ENCODE data around the gene ATXN10. TPM values are rescaled to one million over a fixed set of nuclear protein-coding genes. Genes with fewer than 3 reads are reported as not detected.

The ATXN10 gene
- total and polyA plus RNA-seq, 4 experiments from 2014 or later: 61.8 to 102 (median 76.3) TPM

DNA sequence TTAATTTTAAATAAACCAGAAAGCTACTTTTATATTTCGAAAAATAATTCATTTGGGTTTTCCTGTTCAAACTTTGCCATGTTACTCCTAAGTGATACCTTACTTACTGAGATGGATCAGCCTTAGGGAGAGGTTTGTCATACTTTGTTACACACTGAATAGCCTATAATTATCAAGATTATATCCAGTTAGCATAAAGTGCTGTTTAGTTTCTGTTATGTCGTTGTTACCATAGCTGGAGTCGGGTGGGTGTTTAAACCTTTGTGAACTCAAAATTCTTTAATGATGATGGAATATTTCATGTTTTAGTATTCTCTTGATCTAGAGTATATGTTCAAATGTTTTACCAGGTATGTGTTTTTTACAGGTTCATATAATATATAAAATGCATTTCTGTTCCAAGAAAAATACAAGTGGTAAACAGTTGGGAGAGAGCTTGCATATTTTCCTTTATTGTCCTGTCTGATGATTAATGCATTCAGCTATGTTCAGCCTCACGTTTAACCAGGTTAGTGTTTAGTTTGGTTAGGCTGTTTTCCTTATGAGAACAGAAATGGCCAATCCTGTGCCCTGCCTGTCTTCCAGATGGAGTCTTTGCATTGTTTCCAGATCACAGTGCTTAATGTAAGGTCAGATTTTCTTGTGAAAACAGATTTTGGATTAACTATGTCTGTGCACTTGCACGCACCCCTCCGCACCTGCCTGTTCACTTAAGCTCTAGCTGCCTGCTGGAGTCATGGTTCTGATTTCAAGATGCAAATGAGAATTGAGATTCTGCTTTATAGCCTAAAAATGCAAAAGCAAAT, 105.6 kb downstream of the ATXN10 start:
- Histone ChIP-seq H3K9me3 (ENCODE audit: control insufficient read depth in 1 of 2, low read length in 2 of 2) (no peaks in the 10 kb centered on the region), H3K27me3 (ENCODE audit: insufficient read depth, low read length) (no peaks in the 10 kb centered on the region), H3K27ac (ENCODE audit: low read depth, low read length) (no peak overlapping the region), H3K36me3 (ENCODE audit: insufficient read depth, low read length) (no peaks in the 10 kb centered on the region), H3K4me1 (ENCODE audit: insufficient read depth, low read length) (no peaks in the 10 kb centered on the region), H3K4me3 (ENCODE audit: low read length in 2 of 2) (no peak overlapping the region)
- ChIA-PET POLR2A (ENCODE audit: partially characterized antibody) (no interaction called here), CTCF (ENCODE audit: partially characterized antibody) (interaction anchor here (1.4 kb wide), 1 partner anchor 11 kb away, joined by 3 read pairs; no protein-coding TSS in a partner anchor)
- Mint-ChIP-seq H3K4me3 (no peak overlapping the region), H3K27ac (peak overlapping the region in 1 of 7 donors; percentile 4), H3K4me1 (peaks cover 0 to 20% (median 6%) of the 10 kb centered on the region in 4 donors), H3K9me3 (no peaks in the 10 kb centered on the region), H3K27me3 (no peaks in the 10 kb centered on the region), H3K36me3 (peaks cover 30 to 45% of the 10 kb centered on the region in 2 donors)
- intact Hi-C loops (cut with micrococcal nuclease): no loop called here
- no peak for DNase-seq

DNA sequence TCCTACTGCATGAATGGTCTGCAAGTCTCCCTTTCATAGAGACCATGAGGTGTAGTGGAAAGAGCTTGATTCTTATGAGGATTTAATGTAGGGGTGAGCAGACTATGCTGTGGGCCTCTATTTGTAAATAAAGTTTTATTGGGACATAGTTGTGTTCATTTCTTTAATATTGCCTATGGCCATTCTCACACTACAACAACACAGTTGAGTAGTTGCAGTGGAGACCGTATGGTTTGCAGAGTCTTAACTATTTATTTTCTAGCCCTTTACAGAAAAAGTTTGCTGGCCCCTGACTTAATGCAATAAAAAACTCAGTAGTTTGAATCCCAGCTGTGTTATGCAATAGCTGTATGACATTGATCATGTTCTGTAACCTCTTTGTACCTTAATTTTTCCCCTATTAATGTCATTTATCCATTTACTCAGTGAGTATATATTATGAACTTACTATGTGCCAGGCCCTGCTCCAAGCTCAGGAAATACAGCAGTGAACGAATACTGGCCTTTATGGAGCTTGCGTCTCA, 106.3 kb downstream of the ATXN10 start:
- H3K4me3 Mint-ChIP-seq: no peak overlapping the region
- Histone ChIP-seq H3K4me3 (ENCODE audit: low read length in 2 of 2) (no peak overlapping the region), H3K9me3 (ENCODE audit: control insufficient read depth in 1 of 2, low read length in 2 of 2) (no peaks in the 10 kb centered on the region), H3K27ac (ENCODE audit: low read depth, low read length) (no peak overlapping the region), H3K36me3 (ENCODE audit: insufficient read depth, low read length) (no peaks in the 10 kb centered on the region), H3K4me1 (ENCODE audit: insufficient read depth, low read length) (no peaks in the 10 kb centered on the region), H3K27me3 (ENCODE audit: insufficient read depth, low read length) (no peaks in the 10 kb centered on the region)
- H3K9me3 Mint-ChIP-seq: no peaks in the 10 kb centered on the region
- no peak for DNase-seq
- peaks cover 0 to 14% (median 3%) of the 10 kb centered on the region in 4 donors for H3K4me1 Mint-ChIP-seq
- ChIA-PET POLR2A (ENCODE audit: partially characterized antibody) (interaction anchor here (0.6 kb wide), 1 partner anchor 529 kb away, joined by 3 read pairs; no protein-coding TSS in a partner anchor), CTCF (ENCODE audit: partially characterized antibody) (interaction anchor here (0.5 to 1.4 kb wide), 2 partner anchors 12 to 252 kb away, joined by 3 read pairs; no protein-coding TSS in a partner anchor)
- no peaks in the 10 kb centered on the region for H3K27me3 Mint-ChIP-seq
- peaks cover 27 to 49% of the 10 kb centered on the region in 2 donors for H3K36me3 Mint-ChIP-seq
- intact Hi-C loops (cut with micrococcal nuclease): no loop called here
- peak overlapping the region in 1 of 7 donors; percentile 4 for H3K27ac Mint-ChIP-seq

DNA sequence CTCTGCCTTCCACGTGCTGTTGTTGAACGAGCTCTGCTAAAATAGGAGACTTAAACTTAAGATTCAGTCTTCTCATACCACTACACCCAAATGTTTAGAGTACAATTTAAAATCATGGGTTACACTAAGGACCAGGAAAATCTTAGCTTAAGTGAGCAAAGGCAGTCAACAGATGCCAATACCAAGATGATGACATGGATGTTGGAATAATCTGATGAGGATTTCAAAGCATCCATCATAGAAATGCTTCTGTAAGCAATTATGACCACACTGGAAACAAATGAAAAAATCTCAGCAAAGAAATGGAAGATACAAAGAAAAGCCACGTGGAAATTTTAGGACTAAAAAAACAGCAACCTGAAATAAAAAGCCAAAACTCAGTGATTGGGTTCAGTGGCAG, 109.8 kb downstream of the ATXN10 start:
- no peaks in the 10 kb centered on the region for H3K4me1 ChIP-seq (ENCODE audit: insufficient read depth, low read length)
- CTCF ChIA-PET (ENCODE audit: partially characterized antibody): interaction anchor here (1.0 kb wide), 1 partner anchor 11 kb away, joined by 3 read pairs; no protein-coding TSS in a partner anchor
- H3K4me1 Mint-ChIP-seq: peaks cover 0 to 6% (median 3%) of the 10 kb centered on the region in 4 donors
- POLR2A ChIA-PET (ENCODE audit: partially characterized antibody): no interaction called here
- intact Hi-C loops (cut with micrococcal nuclease): no loop called here
- no peaks in the 10 kb centered on the region for H3K36me3 ChIP-seq (ENCODE audit: insufficient read depth, low read length)
- no peak overlapping the region for H3K27ac ChIP-seq (ENCODE audit: low read depth, low read length)
- no peaks in the 10 kb centered on the region for H3K27me3 Mint-ChIP-seq
- H3K36me3 Mint-ChIP-seq: peaks cover 25 to 43% of the 10 kb centered on the region in 2 donors
- no peak for DNase-seq
- no peaks in the 10 kb centered on the region for H3K27me3 ChIP-seq (ENCODE audit: insufficient read depth, low read length)
- no peaks in the 10 kb centered on the region for H3K9me3 Mint-ChIP-seq
- H3K4me3 Mint-ChIP-seq: no peak overlapping the region
- no peak overlapping the region for H3K4me3 ChIP-seq (ENCODE audit: low read length in 2 of 2)
- no peak overlapping the region for H3K27ac Mint-ChIP-seq
- no peaks in the 10 kb centered on the region for H3K9me3 ChIP-seq (ENCODE audit: control insufficient read depth in 1 of 2, low read length in 2 of 2)

DNA sequence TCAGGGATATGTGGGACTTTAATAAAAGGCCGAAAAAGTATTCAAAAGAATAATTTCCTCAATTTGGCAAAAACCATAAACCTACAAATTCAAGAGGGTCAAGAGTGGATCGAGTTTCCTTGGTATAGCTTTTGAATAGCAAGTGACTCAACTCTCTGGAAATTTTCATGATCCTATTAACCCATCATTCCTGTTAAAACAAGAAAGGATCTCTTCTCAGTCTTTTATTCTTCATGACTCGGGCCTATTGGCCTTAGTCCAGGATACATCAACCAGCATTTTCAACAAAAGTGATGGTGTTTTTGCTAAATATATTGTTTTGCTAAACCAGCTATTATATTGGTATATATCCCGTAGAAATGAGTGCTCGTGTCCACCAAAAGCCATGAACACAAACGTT, 110.3 kb downstream of the ATXN10 start:
- Histone ChIP-seq H3K4me1 (ENCODE audit: insufficient read depth, low read length) (no peaks in the 10 kb centered on the region), H3K27ac (ENCODE audit: low read depth, low read length) (no peak overlapping the region), H3K4me3 (ENCODE audit: low read length in 2 of 2) (no peak overlapping the region), H3K27me3 (ENCODE audit: insufficient read depth, low read length) (no peaks in the 10 kb centered on the region), H3K9me3 (ENCODE audit: control insufficient read depth in 1 of 2, low read length in 2 of 2) (no peaks in the 10 kb centered on the region), H3K36me3 (ENCODE audit: insufficient read depth, low read length) (no peaks in the 10 kb centered on the region)
- intact Hi-C loops (cut with micrococcal nuclease): no loop called here
- Mint-ChIP-seq H3K36me3 (peaks cover 23 to 39% of the 10 kb centered on the region in 2 donors), H3K4me1 (peaks cover 0 to 6% (median 3%) of the 10 kb centered on the region in 4 donors), H3K27ac (no peak overlapping the region), H3K27me3 (no peaks in the 10 kb centered on the region), H3K4me3 (no peak overlapping the region), H3K9me3 (no peaks in the 10 kb centered on the region)
- POLR2A ChIA-PET (ENCODE audit: partially characterized antibody): no interaction called here
- CTCF ChIA-PET (ENCODE audit: partially characterized antibody): interaction anchor here (1.0 kb wide), 1 partner anchor 11 kb away, joined by 3 read pairs; no protein-coding TSS in a partner anchor
- no peak for DNase-seq

DNA sequence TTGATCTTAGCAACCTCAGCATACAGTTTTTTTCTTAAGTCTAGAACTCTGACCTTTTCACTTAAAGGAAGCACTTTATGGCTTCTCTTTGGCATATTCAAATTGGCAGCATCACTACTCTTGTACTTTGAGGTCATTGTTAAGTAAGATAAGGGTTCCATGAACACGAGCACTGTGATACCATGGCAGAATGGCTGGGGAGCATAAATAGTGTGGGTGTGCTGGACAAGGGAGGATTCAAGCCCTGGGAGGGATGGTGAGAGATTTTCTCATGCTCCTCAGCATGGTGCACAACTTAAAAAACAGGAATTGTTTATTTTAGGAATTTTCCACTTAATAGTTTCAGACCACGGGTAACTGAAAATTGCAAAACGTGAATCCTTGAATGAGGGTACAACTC, 111.4 kb downstream of the ATXN10 start:
- Histone ChIP-seq H3K9me3 (ENCODE audit: control insufficient read depth in 1 of 2, low read length in 2 of 2) (no peaks in the 10 kb centered on the region), H3K4me3 (ENCODE audit: low read length in 2 of 2) (no peak overlapping the region), H3K4me1 (ENCODE audit: insufficient read depth, low read length) (no peaks in the 10 kb centered on the region), H3K27ac (ENCODE audit: low read depth, low read length) (no peak overlapping the region), H3K27me3 (ENCODE audit: insufficient read depth, low read length) (no peaks in the 10 kb centered on the region), H3K36me3 (ENCODE audit: insufficient read depth, low read length) (no peaks in the 10 kb centered on the region)
- CTCF ChIA-PET (ENCODE audit: partially characterized antibody): no interaction called here
- DNase-seq: no peak
- Mint-ChIP-seq H3K27ac (peak overlapping the region in 3 of 7 donors; percentile 32 to 51 (median 42)), H3K4me1 (peaks cover 0 to 6% (median 1%) of the 10 kb centered on the region in 4 donors), H3K4me3 (no peak overlapping the region), H3K36me3 (peaks cover 20 to 34% of the 10 kb centered on the region in 2 donors), H3K27me3 (no peaks in the 10 kb centered on the region), H3K9me3 (no peaks in the 10 kb centered on the region)
- POLR2A ChIA-PET (ENCODE audit: partially characterized antibody): no interaction called here
- intact Hi-C loops (cut with micrococcal nuclease): no loop called here

DNA sequence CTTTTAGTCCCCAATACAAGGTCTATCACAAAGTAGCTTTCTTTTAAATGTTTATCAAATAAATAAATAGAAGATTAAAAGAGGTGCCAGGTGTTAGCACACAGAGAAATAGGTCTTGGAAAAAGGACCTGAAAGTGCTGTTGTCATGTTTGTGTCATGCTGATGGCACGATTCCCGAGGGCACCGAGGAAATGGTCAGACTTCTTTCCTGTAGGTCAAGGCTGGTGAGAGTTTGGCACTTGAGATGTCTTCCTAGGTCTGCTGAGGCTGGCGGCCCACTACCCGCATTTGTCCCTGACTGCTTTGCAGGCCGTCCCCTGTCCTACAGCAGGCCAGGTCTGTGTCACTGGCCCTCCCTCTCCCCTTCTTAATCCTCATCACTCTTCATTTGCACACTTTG, 112.1 kb downstream of the ATXN10 start:
- H3K27ac ChIP-seq (ENCODE audit: low read depth, low read length): no peak overlapping the region

DNA sequence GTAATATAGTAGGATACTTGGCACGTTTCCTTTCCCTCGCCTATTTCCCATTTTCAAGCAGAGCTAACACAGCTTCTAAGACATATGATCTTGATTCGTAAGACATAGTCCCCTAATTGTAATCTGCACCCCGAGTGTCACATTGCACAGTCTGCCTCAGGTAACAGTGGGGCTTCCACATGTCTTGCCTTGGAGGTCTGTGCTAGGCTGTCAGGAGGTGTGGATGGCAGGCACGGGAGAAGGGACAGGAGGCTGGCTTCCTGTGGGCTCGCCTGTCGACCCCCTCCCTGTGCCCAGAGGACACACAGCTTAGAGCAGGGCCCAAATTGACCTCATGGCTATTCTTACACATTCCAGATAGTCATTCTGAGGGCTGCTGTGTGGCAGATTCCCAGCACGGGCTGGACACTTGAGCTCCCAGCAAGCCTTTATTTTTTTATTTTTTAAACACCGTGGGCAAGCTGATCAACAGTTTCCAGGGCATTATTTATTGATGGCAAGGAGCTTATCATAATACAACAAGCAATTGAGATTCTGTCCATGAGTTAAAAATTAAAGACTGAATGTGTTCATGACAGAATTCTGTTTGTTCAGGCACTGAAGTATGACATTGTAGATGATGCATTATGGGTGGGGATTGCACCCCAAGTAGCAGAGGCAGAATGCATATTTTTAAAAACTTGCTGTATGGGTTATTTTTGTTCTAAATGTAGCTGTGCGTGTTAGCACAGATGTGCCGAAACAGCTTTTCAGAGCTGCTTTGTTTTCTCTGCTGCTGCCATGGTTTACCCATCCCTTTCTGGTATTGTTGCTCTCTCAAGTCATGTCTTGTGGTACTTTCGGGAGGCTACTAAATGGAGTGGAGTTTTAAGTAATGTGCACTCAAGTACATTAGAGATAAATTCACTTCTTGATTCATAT, 113.0 kb downstream of the ATXN10 start:
- ChIA-PET CTCF (ENCODE audit: partially characterized antibody) (no interaction called here), POLR2A (ENCODE audit: partially characterized antibody) (no interaction called here)
- Mint-ChIP-seq H3K27me3 (no peaks in the 10 kb centered on the region), H3K4me1 (peaks cover 0 to 5% (median under 1%) of the 10 kb centered on the region in 4 donors), H3K4me3 (no peak overlapping the region), H3K9me3 (no peaks in the 10 kb centered on the region), H3K27ac (no peak overlapping the region), H3K36me3 (peaks cover 13 to 28% of the 10 kb centered on the region in 2 donors)
- H3K27ac ChIP-seq (ENCODE audit: low read depth, low read length): no peak overlapping the region
- H3K27me3 ChIP-seq (ENCODE audit: insufficient read depth, low read length): no peaks in the 10 kb centered on the region
- intact Hi-C loops (cut with micrococcal nuclease): no loop called here
- H3K4me3 ChIP-seq (ENCODE audit: low read length in 2 of 2): no peak overlapping the region
- no peak for DNase-seq
- H3K9me3 ChIP-seq (ENCODE audit: control insufficient read depth in 1 of 2, low read length in 2 of 2): no peaks in the 10 kb centered on the region
- H3K36me3 ChIP-seq (ENCODE audit: insufficient read depth, low read length): no peaks in the 10 kb centered on the region
- no peaks in the 10 kb centered on the region for H3K4me1 ChIP-seq (ENCODE audit: insufficient read depth, low read length)

More for the DNA sequence above, 112.1 kb downstream of the ATXN10 start:
- intact Hi-C loops (cut with micrococcal nuclease): no loop called here
- Histone ChIP-seq H3K27me3 (ENCODE audit: insufficient read depth, low read length) (no peaks in the 10 kb centered on the region), H3K36me3 (ENCODE audit: insufficient read depth, low read length) (no peaks in the 10 kb centered on the region), H3K4me1 (ENCODE audit: insufficient read depth, low read length) (no peaks in the 10 kb centered on the region), H3K4me3 (ENCODE audit: low read length in 2 of 2) (no peak overlapping the region), H3K9me3 (ENCODE audit: control insufficient read depth in 1 of 2, low read length in 2 of 2) (no peaks in the 10 kb centered on the region)
- DNase-seq: no peak
- CTCF ChIA-PET (ENCODE audit: partially characterized antibody): no interaction called here
- no peak overlapping the region for H3K27ac Mint-ChIP-seq
- POLR2A ChIA-PET (ENCODE audit: partially characterized antibody): no interaction called here
- H3K4me3 Mint-ChIP-seq: no peak overlapping the region
- no peaks in the 10 kb centered on the region for H3K27me3 Mint-ChIP-seq
- H3K36me3 Mint-ChIP-seq: peaks cover 15 to 34% of the 10 kb centered on the region in 2 donors
- H3K9me3 Mint-ChIP-seq: no peaks in the 10 kb centered on the region
- H3K4me1 Mint-ChIP-seq: peaks cover 0 to 6% (median 3%) of the 10 kb centered on the region in 4 donors

Data from CD4-positive, alpha-beta memory T cell (primary cell).